ENCODE measurements around the gene IQCF6. TPM values are rescaled to one million over a fixed set of nuclear protein-coding genes. Genes with fewer than 3 reads are reported as not detected.

The IQCF6 gene
- total RNA-seq, 4 donors from 2014 or later = not detected

Other genes with a start within 250 kb of the IQCF6 start
- gene RAD54L2, start 240.5 kb downstream of the IQCF6 start, total RNA-seq = 10 to 100 TPM; 14.5 to 28.6 (median 26.5) TPM
- gene TEX264, start 108.0 kb downstream of the IQCF6 start, total RNA-seq = 10 to 100 TPM; 43.9 to 67.5 (median 51.4) TPM
- under 1 TPM in 2 of 4 donors, not detected in 2; 0.12 to 0.13 TPM for gene GRM2, start 72.2 kb downstream of the IQCF6 start, total RNA-seq
- not detected for gene IQCF2, start 82.4 kb upstream of the IQCF6 start, total RNA-seq
- gene IQCF5, start 96.4 kb upstream of the IQCF6 start, total RNA-seq = not detected
- not detected for gene IQCF1, start 124.1 kb upstream of the IQCF6 start, total RNA-seq
- gene RRP9, start 162.7 kb upstream of the IQCF6 start, total RNA-seq = 10 to 100 TPM in 2 of 4 donors, 1 to 10 TPM in 2; 5.3 to 14.8 (median 10.9) TPM
- gene PARP3, start 163.1 kb upstream of the IQCF6 start, total RNA-seq = 10 to 100 TPM; 19.5 to 43.0 (median 22.8) TPM
- under 1 TPM in 1 of 4 donors, not detected in 3; 0.31 TPM for gene GPR62, start 176.1 kb upstream of the IQCF6 start, total RNA-seq
- 100 to 1,000 TPM in 3 of 4 donors, 10 to 100 TPM in 1; 80.7 to 335 (median 186) TPM for gene PCBP4, start 188.2 kb upstream of the IQCF6 start, total RNA-seq
- 10 to 100 TPM; 34.6 to 46.8 (median 45.1) TPM for gene ABHD14B, start 194.8 kb upstream of the IQCF6 start, total RNA-seq
- 10 to 100 TPM; 12.6 to 20.2 (median 13.8) TPM for gene ABHD14A, start 195.8 kb upstream of the IQCF6 start, total RNA-seq
- gene ACY1, start 204.3 kb upstream of the IQCF6 start, total RNA-seq = 10 to 100 TPM; 10.6 to 21.4 (median 19.5) TPM
- gene RPL29, start 216.7 kb upstream of the IQCF6 start, total RNA-seq = 1,000 to 10,000 TPM in 3 of 4 donors, 100 to 1,000 TPM in 1; 775 to 1,945 (median 1,298) TPM

Data from gastroesophageal sphincter (tissue), 4 donors.